Keratinocyte (primary cell): ENCODE data around the gene AKAP6. TPM values are rescaled to one million over a fixed set of nuclear protein-coding genes. Genes with fewer than 3 reads are reported as not detected.
"Not testable (repeated sequence)": the region's sequence is repeated elsewhere in the genome, so short reads cannot be mapped to it uniquely, and the experiment has no call there.

Experiments used
- DNase-seq: peaks from one replicate; pipeline ENCODE4 v3.0.0-alpha.2; 2011; ENCODE audit warnings: low read depth, missing footprints, low spot score
- FAIRE-seq: peaks from 2 replicates; lab custom pipeline; 2011; peaks lifted over from hg19 to GRCh38; lab: Jason Lieb, UNC
- H2AFZ ChIP-seq: 2 replicates; pipeline ENCODE4 v1.6.0; 2012; ENCODE audit warnings: low read length, control low read depth, inconsistent platforms; ENCODE audit not compliant: control insufficient read depth
- H3K27ac ChIP-seq: 2 replicates; pipeline ENCODE4 v1.5.1; 2011; ENCODE audit warnings: low read length; ENCODE audit not compliant: control insufficient read depth, insufficient read depth
- H3K27me3 ChIP-seq: 3 replicates; pipeline ENCODE4 v1.6.0; 2011; ENCODE audit warnings: low read length; ENCODE audit not compliant: control insufficient read depth, insufficient read depth; ENCODE audit errors: extremely low read depth
- H3K36me3 ChIP-seq, 2 experiments: 2 replicates in 1 of 2; 3 replicates in 1 of 2; pipeline ENCODE4 v1.5.1; 2011; ENCODE audit warnings: low read length in 2 of 2, mild to moderate bottlenecking in 1 of 2; ENCODE audit not compliant: control insufficient read depth in 2 of 2, insufficient read depth in 2 of 2; ENCODE audit errors: extremely low read depth in 1 of 2
- H3K4me1 ChIP-seq: 3 replicates; pipeline ENCODE4 v1.5.1; 2011; ENCODE audit warnings: low read length; ENCODE audit not compliant: control insufficient read depth, insufficient read depth; ENCODE audit errors: extremely low read depth
- H3K4me2 ChIP-seq: 3 replicates; pipeline ENCODE4 v1.6.0; 2011; ENCODE audit warnings: low read depth, low read length; ENCODE audit not compliant: control insufficient read depth, insufficient read depth; ENCODE audit errors: extremely low read depth
- H3K4me3 ChIP-seq, 3 experiments: fragments of 200-600 bp in 1 of 3; sonication (generic) in 1 of 3; 2 replicates in 2 of 3; 3 replicates in 1 of 3; pipeline ENCODE4 v1.5.1; 2011 to 2016; ENCODE audit warnings: low read length in 3 of 3, mild to moderate bottlenecking in 3 of 3, control low read depth in 2 of 3, inconsistent platforms in 1 of 3, low read depth in 1 of 3, mixed read lengths in 1 of 3, mixed run types in 1 of 3, moderate library complexity in 1 of 3; ENCODE audit not compliant: control insufficient read depth in 2 of 3, insufficient read depth in 2 of 3; ENCODE audit errors: extremely low read depth in 1 of 3
- H3K79me2 ChIP-seq: 2 replicates; pipeline ENCODE4 v1.6.0; 2012; ENCODE audit warnings: low read length; ENCODE audit not compliant: control insufficient read depth, insufficient read depth
- H3K9ac ChIP-seq: 3 replicates; pipeline ENCODE4 v1.6.0; 2011; ENCODE audit warnings: low read length; ENCODE audit not compliant: control insufficient read depth, insufficient read depth; ENCODE audit errors: extremely low read depth
- H3K9me1 ChIP-seq: 3 replicates; pipeline ENCODE4 v1.6.0; 2011; ENCODE audit warnings: low read length; ENCODE audit not compliant: control insufficient read depth, insufficient read depth; ENCODE audit errors: extremely low read depth
- H3K9me3 ChIP-seq: 2 replicates; pipeline ENCODE4 v1.5.1; 2012; ENCODE audit warnings: low read depth, low read length; ENCODE audit not compliant: control insufficient read depth
- H4K20me1 ChIP-seq: 3 replicates; pipeline ENCODE4 v1.6.0; 2011; ENCODE audit warnings: low read length; ENCODE audit not compliant: control insufficient read depth, insufficient read depth; ENCODE audit errors: extremely low read depth
- EZH2 ChIP-seq: IDR thresholded peaks from one replicate; pipeline ENCODE4 v1.6.1; 2012; ENCODE audit warnings: inconsistent platforms, mild to moderate bottlenecking, low read length, moderate library complexity
- dilution Hi-C: fragments of 300-500 bp; cut with MboI; formaldehyde crosslinking; loops from one replicate; pipeline ENCODE4 v1.7.0; 2020; ENCODE audit warnings: low sequenced_read_pairs; ENCODE audit not compliant: extremely low pct_ligation_motif_present
- polyA plus RNA-seq, 5 experiments: library from polyadenylated mRNA; depleted of rRNA in 3 of 5; stranded (reverse) in 3 of 5; stranded (forward) in 1 of 5; unstranded in 1 of 5; fragments of >200 nt; gene quantifications; 1 replicate in 1 of 5; 2 replicates in 3 of 5; 3 replicates in 1 of 5; pipeline versions ENCODE4 v1.2.1 to v1.2.3, GENCODE V29; 2011 to 2012; ENCODE audit warnings: missing spikeins in 2 of 5, low read depth in 1 of 5, low replicate concordance in 1 of 5
- TF ChIP-seq, protein P1 (sequence below), 3 experiments: IDR thresholded peaks in 1 of 3; conservative IDR thresholded peaks in 1 of 3; optimal IDR thresholded peaks in 1 of 3; 2 replicates in 2 of 3; 3 replicates in 1 of 3; pipeline versions ENCODE3 to v1.5.1; 2011; ENCODE audit warnings: low read length in 3 of 3, mild to moderate bottlenecking in 3 of 3, moderate library complexity in 2 of 3, control low read depth in 1 of 3, inconsistent platforms in 1 of 3; ENCODE audit not compliant: insufficient read depth in 2 of 3; ENCODE audit errors: extremely low read depth in 1 of 3

The AKAP6 gene
- polyA plus RNA-seq, 1 donor (not counting 4 experiments of a cell fraction or from before 2014, with no cell fraction given), result 2.0 TPM

DNA sequence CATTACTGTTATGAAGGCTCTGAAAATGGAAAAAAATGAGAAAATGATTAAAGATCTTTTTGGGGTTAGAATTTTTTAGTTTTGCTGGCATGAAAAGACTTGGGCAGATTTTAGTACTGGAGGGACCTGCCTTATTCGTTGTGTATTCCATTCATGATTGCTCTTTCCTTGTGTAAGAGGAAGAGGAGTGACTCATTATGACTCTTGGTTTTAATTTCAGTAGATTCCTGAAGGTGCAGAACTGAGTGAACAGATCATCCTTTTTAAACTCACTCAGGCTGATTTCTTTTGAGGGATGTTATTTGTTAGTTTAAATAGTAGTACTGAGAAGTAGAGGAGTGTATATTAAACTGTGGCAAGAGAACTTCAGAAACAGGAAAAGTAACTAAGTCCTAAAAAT, 41.6 kb downstream of the AKAP6 start:
- peak; percentile 76 for FAIRE-seq
- peak overlapping the region; percentile 86 for H3K27ac ChIP-seq
- no peak for TF ChIP-seq EZH2
- TF ChIP-seq, protein P1, sequence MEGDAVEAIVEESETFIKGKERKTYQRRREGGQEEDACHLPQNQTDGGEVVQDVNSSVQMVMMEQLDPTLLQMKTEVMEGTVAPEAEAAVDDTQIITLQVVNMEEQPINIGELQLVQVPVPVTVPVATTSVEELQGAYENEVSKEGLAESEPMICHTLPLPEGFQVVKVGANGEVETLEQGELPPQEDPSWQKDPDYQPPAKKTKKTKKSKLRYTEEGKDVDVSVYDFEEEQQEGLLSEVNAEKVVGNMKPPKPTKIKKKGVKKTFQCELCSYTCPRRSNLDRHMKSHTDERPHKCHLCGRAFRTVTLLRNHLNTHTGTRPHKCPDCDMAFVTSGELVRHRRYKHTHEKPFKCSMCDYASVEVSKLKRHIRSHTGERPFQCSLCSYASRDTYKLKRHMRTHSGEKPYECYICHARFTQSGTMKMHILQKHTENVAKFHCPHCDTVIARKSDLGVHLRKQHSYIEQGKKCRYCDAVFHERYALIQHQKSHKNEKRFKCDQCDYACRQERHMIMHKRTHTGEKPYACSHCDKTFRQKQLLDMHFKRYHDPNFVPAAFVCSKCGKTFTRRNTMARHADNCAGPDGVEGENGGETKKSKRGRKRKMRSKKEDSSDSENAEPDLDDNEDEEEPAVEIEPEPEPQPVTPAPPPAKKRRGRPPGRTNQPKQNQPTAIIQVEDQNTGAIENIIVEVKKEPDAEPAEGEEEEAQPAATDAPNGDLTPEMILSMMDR (optimal IDR thresholded peaks at IDR 0.05 in 1 of 3, IDR thresholded peaks at IDR 0.05 in 1 of 3, conservative IDR thresholded peaks at IDR 0.05 in 1 of 3; ENCODE audit: extremely low read depth in 1 of 3, insufficient read depth in 2 of 3, low read length in 3 of 3), result no peak
- H3K9me1 ChIP-seq, result no peaks in the 10 kb centered on the region
- H2AFZ ChIP-seq, result peak overlapping the region; percentile 37
- H3K9me3 ChIP-seq, result no peaks in the 10 kb centered on the region
- DNase-seq, result peak; percentile 48
- no peak overlapping the region for H3K4me3 ChIP-seq
- no peaks in the 10 kb centered on the region for H4K20me1 ChIP-seq
- dilution Hi-C loops, result no loop called here
- H3K9ac ChIP-seq, result peak overlapping the region; percentile 44
- H3K27me3 ChIP-seq, result no peaks in the 10 kb centered on the region
- peak overlapping the region; percentile 65 for H3K4me2 ChIP-seq
- H3K4me1 ChIP-seq, result peaks cover 71% of the 10 kb centered on the region
- no peaks in the 10 kb centered on the region for H3K36me3 ChIP-seq
- H3K79me2 ChIP-seq, result no peaks in the 10 kb centered on the region

DNA sequence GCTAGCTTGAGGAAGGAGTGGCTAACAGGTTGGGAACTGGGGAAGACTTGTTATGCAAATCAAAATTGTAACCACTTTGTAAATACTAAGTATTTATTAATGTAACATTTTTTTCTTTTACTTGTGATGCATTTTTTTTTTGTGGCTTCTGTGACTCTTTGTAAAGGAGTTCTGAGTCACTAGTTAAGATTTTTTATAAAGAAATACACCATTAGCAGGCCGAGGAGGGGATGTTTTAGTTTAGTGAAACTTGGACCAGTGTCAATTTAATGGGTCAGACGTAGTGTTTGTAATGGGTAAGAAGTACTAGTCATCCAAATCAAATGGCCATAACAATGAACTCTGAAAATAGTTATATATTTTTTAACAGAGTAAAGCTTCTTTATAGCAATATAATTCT, 43.1 kb downstream of the AKAP6 start:
- no peaks in the 10 kb centered on the region for H3K9me3 ChIP-seq
- no peaks in the 10 kb centered on the region for H4K20me1 ChIP-seq
- TF ChIP-seq, protein P1 (optimal IDR thresholded peaks at IDR 0.05 in 1 of 3, IDR thresholded peaks at IDR 0.05 in 1 of 3, conservative IDR thresholded peaks at IDR 0.05 in 1 of 3; ENCODE audit: extremely low read depth in 1 of 3, insufficient read depth in 2 of 3, low read length in 3 of 3), result no peak
- TF ChIP-seq EZH2, result no peak
- peak overlapping the region; percentile 86 for H3K27ac ChIP-seq
- H3K4me2 ChIP-seq, result no peak overlapping the region
- H3K36me3 ChIP-seq, result no peaks in the 10 kb centered on the region
- DNase-seq (peak; percentile 44), FAIRE-seq (peak; percentile 71)
- H3K27me3 ChIP-seq, result no peaks in the 10 kb centered on the region
- dilution Hi-C loops, result no loop called here
- no peak overlapping the region for H2AFZ ChIP-seq
- H3K4me3 ChIP-seq, result no peak overlapping the region
- peaks cover 62% of the 10 kb centered on the region for H3K4me1 ChIP-seq
- peak overlapping the region; percentile 66 for H3K9ac ChIP-seq
- H3K79me2 ChIP-seq, result no peaks in the 10 kb centered on the region
- no peaks in the 10 kb centered on the region for H3K9me1 ChIP-seq

DNA sequence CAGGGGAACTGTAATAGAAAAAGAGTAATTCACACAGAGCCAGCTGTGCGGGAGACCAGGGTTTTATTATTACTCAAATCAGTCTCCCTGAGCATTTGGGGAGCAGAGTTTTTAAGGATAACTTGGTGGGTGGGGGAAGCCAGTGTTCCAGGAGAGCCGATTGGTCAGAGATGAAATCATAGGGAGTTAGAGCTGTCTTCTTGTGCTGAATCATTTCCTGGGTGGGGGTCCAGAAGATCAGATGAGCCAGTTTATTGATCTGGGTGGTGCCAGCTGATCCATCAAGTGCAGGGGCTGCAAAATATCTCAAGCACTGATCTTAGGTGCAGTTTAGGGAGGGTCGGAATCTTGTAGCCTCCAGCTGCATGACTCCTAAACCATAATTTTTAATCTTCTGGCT, 44.1 kb downstream of the AKAP6 start:
- H3K4me3 ChIP-seq, H2AFZ ChIP-seq, H4K20me1 ChIP-seq, H3K27me3 ChIP-seq, H3K36me3 ChIP-seq, H3K9me1 ChIP-seq, H3K9me3 ChIP-seq, H3K79me2 ChIP-seq, dilution Hi-C loops, DNase-seq: not testable (repeated sequence)
- Histone ChIP-seq H3K9ac (peak overlapping the region; percentile 66), H3K4me1 (peaks cover 54% of the 10 kb centered on the region), H3K4me2 (peak overlapping the region; percentile 6), H3K27ac (peak overlapping the region; percentile 86)
- FAIRE-seq, result peak; percentile 23
